Parathyroid adenoma (tissue), 2 donors: Measurements from ENCODE around the gene ACBD6.

Experiments used
- H2AFZ ChIP-seq: fragments of 300-600 bp; sonication (generic); one replicate; pipeline ENCODE4 v1.7.0; 2017; ENCODE audit warnings: antibody characterized with exemption, mild to moderate bottlenecking
- H3K27ac ChIP-seq: fragments of 300-600 bp; sonication (generic); one replicate; pipeline ENCODE4 v1.7.0; 2017
- H3K27me3 ChIP-seq: fragments of 300-600 bp; sonication (generic); one replicate; pipeline ENCODE4 v1.7.0; 2017; ENCODE audit warnings: low read length; ENCODE audit not compliant: control insufficient read depth, insufficient read depth
- H3K36me3 ChIP-seq: fragments of 300-600 bp; sonication (generic); one replicate; pipeline ENCODE4 v1.7.0; 2017; ENCODE audit warnings: low read length; ENCODE audit not compliant: control insufficient read depth, insufficient read depth
- H3K4me1 ChIP-seq: fragments of 300-600 bp; sonication (generic); one replicate; pipeline ENCODE4 v1.7.0; 2017; ENCODE audit warnings: control low read depth
- H3K4me2 ChIP-seq: fragments of 300-600 bp; sonication (generic); one replicate; pipeline ENCODE4 v1.7.0; 2017; ENCODE audit warnings: low read length
- H3K4me3 ChIP-seq: fragments of 300-600 bp; sonication (generic); one replicate; pipeline ENCODE4 v1.7.0; 2017; ENCODE audit warnings: low read depth, low read length
- H3K79me2 ChIP-seq: fragments of 300-600 bp; sonication (generic); one replicate; pipeline ENCODE4 v1.7.0; 2017; ENCODE audit warnings: control low read depth
- H3K9ac ChIP-seq: fragments of 300-600 bp; sonication (generic); one replicate; pipeline ENCODE4 v1.7.0; 2017; ENCODE audit warnings: mild to moderate bottlenecking
- H3K9me3 ChIP-seq: fragments of 300-600 bp; sonication (generic); one replicate; pipeline ENCODE4 v1.7.0; 2017; ENCODE audit warnings: low read length; ENCODE audit not compliant: control insufficient read depth
- CTCF ChIP-seq: fragments of 300-600 bp; sonication (generic); IDR thresholded peaks from one replicate; pipeline ENCODE4 v1.7.0; 2017; ENCODE audit warnings: antibody characterized with exemption, mild to moderate bottlenecking
- donor health status: primary hyperparathyroidism.

The ACBD6 gene

GRCh38 chr1:180507795-180508724 lies 5.7 kb upstream of the ACBD6 start:
- Histone ChIP-seq H3K79me2 (no peaks in the 10 kb centered on the region), H3K9me3 (no peaks in the 10 kb centered on the region), H3K36me3 (no peaks in the 10 kb centered on the region), H2AFZ (no peak overlapping the region), H3K4me2 (no peak overlapping the region), H3K4me3 (no peak overlapping the region), H3K27ac (no peak overlapping the region), H3K9ac (no peak overlapping the region), H3K4me1 (peaks cover 2% of the 10 kb centered on the region), H3K27me3 (no peaks in the 10 kb centered on the region)
- TF ChIP-seq CTCF, result no peak

GRCh38 chr1:180505732-180506335 lies 3.5 kb upstream of the ACBD6 start:
- Histone ChIP-seq H3K36me3 (no peaks in the 10 kb centered on the region), H2AFZ (no peak overlapping the region), H3K4me3 (no peak overlapping the region), H3K4me2 (no peak overlapping the region), H3K9ac (no peak overlapping the region), H3K4me1 (peaks cover 4% of the 10 kb centered on the region), H3K79me2 (no peaks in the 10 kb centered on the region), H3K27me3 (no peaks in the 10 kb centered on the region), H3K9me3 (no peaks in the 10 kb centered on the region), H3K27ac (no peak overlapping the region)
- TF ChIP-seq CTCF, result no peak

- H3K79me2 ChIP-seq, result no peaks in the 10 kb centered on the region
- H2AFZ ChIP-seq, result no peak overlapping the region
- no peak overlapping the region for H3K9ac ChIP-seq
- H3K4me3 ChIP-seq, result no peak overlapping the region
- no peaks in the 10 kb centered on the region for H3K9me3 ChIP-seq
- no peaks in the 10 kb centered on the region for H3K27me3 ChIP-seq
- no peak for TF ChIP-seq CTCF
- no peak overlapping the region for H3K27ac ChIP-seq
- H3K4me2 ChIP-seq, result no peak overlapping the region
- H3K4me1 ChIP-seq, result peaks cover 4% of the 10 kb centered on the region
- no peaks in the 10 kb centered on the region for H3K36me3 ChIP-seq
Measured at GRCh38 chr1:180504186-180504585, 1.8 kb upstream of the ACBD6 start.

GRCh38 chr1:180503280-180503862 lies 994 bp upstream of the ACBD6 start:
- Histone ChIP-seq H3K36me3 (no peaks in the 10 kb centered on the region), H3K4me1 (peaks cover 4% of the 10 kb centered on the region), H3K9ac (no peak overlapping the region), H3K27ac (peak overlapping the region; percentile 86), H3K4me3 (peak overlapping the region; percentile 84), H3K27me3 (no peaks in the 10 kb centered on the region), H3K4me2 (peak overlapping the region; percentile 68), H3K9me3 (no peaks in the 10 kb centered on the region), H3K79me2 (no peaks in the 10 kb centered on the region), H2AFZ (peak overlapping the region; percentile 95)
- no peak for TF ChIP-seq CTCF
